B cell (primary cell): ENCODE measurements around the gene CHD6. TPM values are rescaled to one million over a fixed set of nuclear protein-coding genes. Genes with fewer than 3 reads are reported as not detected.

Experiments
- ATAC-seq: fragments of 200-7000 bp; cut with Tn5 transposase; one replicate; pipeline ENCODE4 v1.10.0; 2021; ENCODE audit warnings: low read depth, mild to moderate bottlenecking, moderate number of reproducible peaks, moderate library complexity
- CTCF ChIA-PET: fragments of 350-600 bp; sonication (Branson Sonifier 250); formaldehyde crosslinking; loops from one replicate; lab custom pipeline; 2021; ENCODE audit warnings: antibody characterized with exemption, inconsistent platforms; lab: Charles Lee
- POLR2A ChIA-PET: fragments of 350-600 bp; sonication (Branson Sonifier 250); formaldehyde crosslinking; loops from one replicate; lab custom pipeline; 2021; ENCODE audit warnings: antibody characterized with exemption; lab: Charles Lee
- DNase-seq: peaks from one replicate; pipeline ENCODE4 v3.0.0; 2013
- H2AFZ ChIP-seq: 2 replicates; pipeline ENCODE4 v1.6.1; 2012; ENCODE audit warnings: mild to moderate bottlenecking, low read depth, low read length; ENCODE audit not compliant: insufficient read depth, poor library complexity, severe bottlenecking
- H3K27ac ChIP-seq, 2 donors: 1 replicate in 1 of 2; 2 replicates in 1 of 2; pipeline ENCODE4 v1.5.1; 2012 to 2013; ENCODE audit warnings: low read length in 2 of 2, mild to moderate bottlenecking in 2 of 2, moderate library complexity in 1 of 2
- H3K27me3 ChIP-seq, 4 experiments: fragments of 200-600 bp in 1 of 4; sonication (generic) in 1 of 4; replicated peaks in 1 of 4; 1 replicate in 2 of 4; 2 replicates in 2 of 4; pipeline versions ENCODE4 v1.6.1 to v1.7.0; 2013 to 2016; ENCODE audit warnings: low read length in 3 of 4, mild to moderate bottlenecking in 2 of 4, mixed read lengths in 1 of 4, moderate library complexity in 1 of 4; ENCODE audit not compliant: insufficient read depth in 4 of 4, control insufficient read depth in 3 of 4; ENCODE audit errors: control extremely low read depth in 1 of 4
- H3K36me3 ChIP-seq, 2 experiments: replicated peaks in 1 of 2; 1 replicate in 1 of 2; 2 replicates in 1 of 2; pipeline versions ENCODE4 v1.6.1 to v1.7.1; 2013; ENCODE audit warnings: low read length in 1 of 2; ENCODE audit not compliant: insufficient read depth in 2 of 2, control insufficient read depth in 1 of 2; ENCODE audit errors: control extremely low read depth in 1 of 2, extremely low read depth in 1 of 2
- H3K4me1 ChIP-seq, 2 donors: fragments of 200-600 bp in 1 of 2; sonication (generic) in 1 of 2; 1 replicate in 1 of 2; 2 replicates in 1 of 2; pipeline versions ENCODE4 v1.5.1 to v1.6.1; 2013 to 2017; ENCODE audit warnings: low read length in 2 of 2; ENCODE audit not compliant: control insufficient read depth in 2 of 2, insufficient read depth in 2 of 2
- H3K4me2 ChIP-seq: replicated peaks from 2 replicates; pipeline ENCODE3; 2012; ENCODE audit warnings: mild to moderate bottlenecking, low read depth, low read length; ENCODE audit not compliant: poor library complexity, severe bottlenecking
- H3K4me3 ChIP-seq, 5 experiments: fragments of 200-600 bp in 1 of 5; sonication (generic) in 1 of 5; 1 replicate in 3 of 5; 2 replicates in 2 of 5; pipeline versions ENCODE4 v1.5.1 to v1.7.0; 2011 to 2016; ENCODE audit warnings: low read length in 4 of 5, mild to moderate bottlenecking in 4 of 5, low read depth in 2 of 5, control low read depth in 1 of 5, moderate library complexity in 1 of 5; ENCODE audit not compliant: insufficient read depth in 1 of 5; ENCODE audit errors: control extremely low read depth in 1 of 5, extremely low read depth in 1 of 5
- H3K79me2 ChIP-seq: fragments of 200-600 bp; sonication (generic); one replicate; pipeline ENCODE4 v1.6.0; 2016; ENCODE audit warnings: low read length; ENCODE audit not compliant: control insufficient read depth, insufficient read depth
- H3K9ac ChIP-seq: fragments of 200-600 bp; sonication (generic); 2 replicates; pipeline ENCODE4 v1.6.1; 2017; ENCODE audit warnings: mild to moderate bottlenecking, low read length, moderate library complexity
- H3K9me3 ChIP-seq, 3 donors: one replicate each; pipeline versions ENCODE4 v1.6.1 to v1.7.1; 2013; ENCODE audit warnings: low read length in 2 of 3; ENCODE audit not compliant: control insufficient read depth in 2 of 3, insufficient read depth in 1 of 3; ENCODE audit errors: control extremely low read depth in 1 of 3
- H4K20me1 ChIP-seq: 2 replicates; pipeline ENCODE4 v1.6.0; 2012; ENCODE audit warnings: mild to moderate bottlenecking, low read length; ENCODE audit not compliant: insufficient read depth, control insufficient read depth, poor library complexity, severe bottlenecking
- H3K27ac Mint-ChIP-seq: one replicate; pipeline ENCODE4 v1.8.0; 2021; ENCODE audit warnings: mixed read lengths
- H3K27me3 Mint-ChIP-seq: one replicate; pipeline ENCODE4 v1.8.0; 2021; ENCODE audit warnings: mixed read lengths
- H3K4me1 Mint-ChIP-seq: one replicate; pipeline ENCODE4 v1.8.0; 2021; ENCODE audit warnings: mixed read lengths
- H3K4me3 Mint-ChIP-seq: one replicate; pipeline ENCODE4 v1.8.0; 2021; ENCODE audit warnings: mixed read lengths
- H3K9me3 Mint-ChIP-seq: one replicate; pipeline ENCODE4 v1.8.0; 2022; ENCODE audit warnings: mixed read lengths; ENCODE audit not compliant: insufficient read depth
- CTCF ChIP-seq: fragments of 200-600 bp; IDR thresholded peaks from one replicate; pipeline ENCODE4 v1.8.0; 2022; ENCODE audit warnings: antibody characterized with exemption, mild to moderate bottlenecking
- EZH2 ChIP-seq: IDR thresholded peaks from 2 replicates; pipeline ENCODE4 v1.6.1; 2012; ENCODE audit warnings: borderline replicate concordance, low read depth, mild to moderate bottlenecking, moderate library complexity, low read length; ENCODE audit not compliant: insufficient read depth, poor library complexity, severe bottlenecking
- WGBS: methylation state at CpG from one replicate; pipeline ENCODE4 v1.1.5; 2013; ENCODE audit warnings: missing lambda C conversion rate; ENCODE audit not compliant: insufficient coverage; 5-methylcytosine and 5-hydroxymethylcytosine counted together
- intact Hi-C: fragments of 100-400 bp; cut with micrococcal nuclease; formaldehyde crosslinking; loops from one replicate; pipeline ENCODE4 v1.10.0; 2022
- polyA plus RNA-seq: library from polyadenylated mRNA; depleted of rRNA; stranded (reverse); fragments of >200 nt; gene quantifications from 2 replicates; pipeline ENCODE4 v1.2.3, GENCODE V29; 2012
- total RNA-seq, 2 donors: library from RNA; stranded (reverse); fragments of 120-200 nt in 1 of 2; gene quantifications; 1 replicate in 1 of 2; 2 replicates in 1 of 2; pipeline versions ENCODE4 v1.2.3 to v1.2.4, GENCODE V29; 2013 to 2022

The CHD6 gene
- total and polyA plus RNA-seq, 2 donors (not counting 1 experiment from before 2014, with no cell fraction given): 10.3 to 117 TPM

GRCh38 chr20:41428285-41428684, 189.9 kb downstream of the CHD6 start:
- Histone ChIP-seq H3K4me3 (no peak overlapping the region), H2AFZ (no peak overlapping the region), H3K9me3 (no peaks in the 10 kb centered on the region), H3K4me1 (no peaks in the 10 kb centered on the region), H3K4me2 (no peak overlapping the region), H4K20me1 (no peaks in the 10 kb centered on the region), H3K9ac (no peak overlapping the region), H3K27me3 (no peaks in the 10 kb centered on the region), H3K79me2 (no peaks in the 10 kb centered on the region), H3K36me3 (peaks cover 0 to 51% of the 10 kb centered on the region in 2 experiments), H3K27ac (no peak overlapping the region)
- ChIA-PET POLR2A (no interaction called here), CTCF (interaction anchor here (1.0 kb wide), 1 partner anchor 17 kb away, joined by 3 read pairs; no protein-coding TSS in a partner anchor)
- DNase-seq: no peak
- ATAC-seq: no peak
- intact Hi-C loops: no loop called here
- Mint-ChIP-seq H3K27ac (no peak overlapping the region), H3K4me1 (no peaks in the 10 kb centered on the region), H3K4me3 (no peak overlapping the region), H3K9me3 (no peaks in the 10 kb centered on the region), H3K27me3 (no peaks in the 10 kb centered on the region)
- 17% methylated on average over 3 of the region's 3 CpGs for WGBS
- TF ChIP-seq EZH2 (no peak), CTCF (no peak)

- ChIA-PET CTCF (interaction anchor here (1.0 kb wide), 1 partner anchor 18 kb away, joined by 3 read pairs; no protein-coding TSS in a partner anchor), POLR2A (no interaction called here)
- no peak overlapping the region for H3K9ac ChIP-seq
- H3K36me3 ChIP-seq: peaks cover 0 to 55% of the 10 kb centered on the region in 2 experiments
- no peaks in the 10 kb centered on the region for H4K20me1 ChIP-seq
- H3K27me3 ChIP-seq: no peaks in the 10 kb centered on the region
- H3K4me1 Mint-ChIP-seq: no peaks in the 10 kb centered on the region
- H3K27ac ChIP-seq: no peak overlapping the region
- no peak overlapping the region for H3K4me2 ChIP-seq
- no peaks in the 10 kb centered on the region for H3K4me1 ChIP-seq
- no peaks in the 10 kb centered on the region for H3K79me2 ChIP-seq
- no peaks in the 10 kb centered on the region for H3K27me3 Mint-ChIP-seq
- WGBS: no CpG with 5 or more reads among the region's 1 CpG
- H3K27ac Mint-ChIP-seq: no peak overlapping the region
- H2AFZ ChIP-seq: no peak overlapping the region
- no peaks in the 10 kb centered on the region for H3K9me3 Mint-ChIP-seq
- no peak overlapping the region for H3K4me3 ChIP-seq
- ATAC-seq (no peak), DNase-seq (no peak)
- TF ChIP-seq CTCF (no peak), EZH2 (no peak)
- no peaks in the 10 kb centered on the region for H3K9me3 ChIP-seq
- no peak overlapping the region for H3K4me3 Mint-ChIP-seq
- intact Hi-C loops: no loop called here
These were observed 190.3 kb downstream of the CHD6 start for GRCh38 chr20:41427833-41428232.
